Activated T-helper 1 cell treated with anti-CD3 and anti-CD28 coated beads, Interleukin-12 subunit alpha, Interleukin-12 subunit beta, Interleukin-2, Interleukin-4 antibody, amounts not matched to agents 30 ng/mL and 10 ng/mL and 1 ng/mL, durations not matched to agents 14 hours and 24 hours and 36 hours (primary cell): ENCODE results near the gene MAMSTR. TPM values are rescaled to one million over a fixed set of nuclear protein-coding genes. Genes with fewer than 3 reads are reported as not detected.
A peak's percentile ranks its signal among the peaks of the same experiment; 100 is the strongest.
"Not testable (repeated sequence)": the region's sequence is repeated elsewhere in the genome, so short reads cannot be mapped to it uniquely, and the experiment has no call there.

ENCODE experiments used
- DNase-seq: peaks from one replicate; pipeline ENCODE4 v3.0.0; 2021; ENCODE audit warnings: low spot score
- H3K27ac Mint-ChIP-seq: one replicate; pipeline ENCODE4 v1.8.0; 2021; ENCODE audit warnings: mild to moderate bottlenecking, mixed read lengths
- H3K27me3 Mint-ChIP-seq: one replicate; pipeline ENCODE4 v1.8.0; 2022; ENCODE audit warnings: mild to moderate bottlenecking, moderate library complexity, mixed read lengths; ENCODE audit not compliant: insufficient read depth
- H3K36me3 Mint-ChIP-seq: one replicate; pipeline ENCODE4 v1.8.0; 2021; ENCODE audit warnings: low read depth, mixed read lengths
- H3K4me1 Mint-ChIP-seq: one replicate; pipeline ENCODE4 v1.8.0; 2021; ENCODE audit warnings: low read depth, mixed read lengths
- H3K4me3 Mint-ChIP-seq: one replicate; pipeline ENCODE4 v1.8.0; 2021; ENCODE audit warnings: mild to moderate bottlenecking, moderate library complexity, mixed read lengths
- H3K9me3 Mint-ChIP-seq: one replicate; pipeline ENCODE4 v1.8.0; 2021; ENCODE audit warnings: mixed read lengths
- intact Hi-C: fragments of 100-400 bp; cut with micrococcal nuclease; formaldehyde crosslinking; loops from one replicate; pipeline ENCODE4 v1.15.1; 2024
- total RNA-seq: library from RNA; stranded (reverse); gene quantifications from 2 replicates; pipeline ENCODE4 v1.2.3, GENCODE V29; 2022

MAMSTR gene
- total RNA-seq, 1 donor from 2014 or later = 1.7 TPM

- Mint-ChIP-seq H3K4me3 (no peak overlapping the region), H3K36me3 (no peaks in the 10 kb centered on the region), H3K4me1 (no peaks in the 10 kb centered on the region), H3K9me3 (no peaks in the 10 kb centered on the region), H3K27me3 (no peaks in the 10 kb centered on the region), H3K27ac (no peak overlapping the region)
- intact Hi-C loops = no loop called here
- no peak for DNase-seq
Observed at GRCh38 chr19:48685583-48685982, 33.9 kb downstream of the MAMSTR start.

- Mint-ChIP-seq H3K27ac (no peak overlapping the region), H3K36me3 (no peaks in the 10 kb centered on the region), H3K9me3 (no peaks in the 10 kb centered on the region), H3K4me3 (no peak overlapping the region), H3K27me3 (no peaks in the 10 kb centered on the region), H3K4me1 (no peaks in the 10 kb centered on the region)
- DNase-seq = no peak
- intact Hi-C loops = no loop called here
Observed at GRCh38 chr19:48683349-48683748, 36.2 kb downstream of the MAMSTR start.

- no peaks in the 10 kb centered on the region for H3K9me3 Mint-ChIP-seq
- intact Hi-C loops = no loop called here
- peaks cover 2% of the 10 kb centered on the region for H3K27me3 Mint-ChIP-seq
- no peak overlapping the region for H3K27ac Mint-ChIP-seq
- DNase-seq = no peak
- no peaks in the 10 kb centered on the region for H3K36me3 Mint-ChIP-seq
- H3K4me3 Mint-ChIP-seq = no peak overlapping the region
- H3K4me1 Mint-ChIP-seq = no peaks in the 10 kb centered on the region
Observed at GRCh38 chr19:48681127-48681470, 38.4 kb downstream of the MAMSTR start.

- H3K9me3 Mint-ChIP-seq = no peaks in the 10 kb centered on the region
- H3K27ac Mint-ChIP-seq = no peak overlapping the region
- no peaks in the 10 kb centered on the region for H3K36me3 Mint-ChIP-seq
- H3K4me1 Mint-ChIP-seq = peaks cover 1% of the 10 kb centered on the region
- no peak for DNase-seq
- intact Hi-C loops = no loop called here
- no peak overlapping the region for H3K4me3 Mint-ChIP-seq
- peaks cover 2% of the 10 kb centered on the region for H3K27me3 Mint-ChIP-seq
Observed at GRCh38 chr19:48680436-48681126, 38.9 kb downstream of the MAMSTR start.

- H3K9me3 Mint-ChIP-seq, H3K36me3 Mint-ChIP-seq, H3K27ac Mint-ChIP-seq, intact Hi-C loops, DNase-seq, H3K4me1 Mint-ChIP-seq, H3K4me3 Mint-ChIP-seq, H3K27me3 Mint-ChIP-seq: not testable (repeated sequence)
Observed at GRCh38 chr19:48680006-48680405, 39.5 kb downstream of the MAMSTR start.

GRCh38 chr19:48678201-48678600 is 41.3 kb downstream of the MAMSTR start:
- H3K4me3 Mint-ChIP-seq = no peak overlapping the region
- H3K4me1 Mint-ChIP-seq = peaks cover 8% of the 10 kb centered on the region
- intact Hi-C loops = no loop called here
- H3K36me3 Mint-ChIP-seq = no peaks in the 10 kb centered on the region
- no peaks in the 10 kb centered on the region for H3K9me3 Mint-ChIP-seq
- DNase-seq = no peak
- H3K27ac Mint-ChIP-seq = no peak overlapping the region
- peaks cover 4% of the 10 kb centered on the region for H3K27me3 Mint-ChIP-seq

GRCh38 chr19:48676887-48677286 is 42.6 kb downstream of the MAMSTR start:
- peaks cover 4% of the 10 kb centered on the region for H3K27me3 Mint-ChIP-seq
- intact Hi-C loops = no loop called here
- no peak overlapping the region for H3K4me3 Mint-ChIP-seq
- no peaks in the 10 kb centered on the region for H3K36me3 Mint-ChIP-seq
- H3K4me1 Mint-ChIP-seq = peaks cover 8% of the 10 kb centered on the region
- no peak for DNase-seq
- H3K27ac Mint-ChIP-seq = no peak overlapping the region
- no peaks in the 10 kb centered on the region for H3K9me3 Mint-ChIP-seq

- Mint-ChIP-seq H3K36me3 (no peaks in the 10 kb centered on the region), H3K27me3 (peaks cover 4% of the 10 kb centered on the region), H3K4me1 (peaks cover 8% of the 10 kb centered on the region), H3K9me3 (no peaks in the 10 kb centered on the region), H3K27ac (no peak overlapping the region), H3K4me3 (no peak overlapping the region)
- intact Hi-C loops = no loop called here
- DNase-seq = no peak
Observed at GRCh38 chr19:48676487-48676886, 43.0 kb downstream of the MAMSTR start.

GRCh38 chr19:48674921-48675824 is 44.4 kb downstream of the MAMSTR start:
- H3K27me3 Mint-ChIP-seq = peaks cover 4% of the 10 kb centered on the region
- DNase-seq = peak; percentile 69
- no peak overlapping the region for H3K4me3 Mint-ChIP-seq
- no peaks in the 10 kb centered on the region for H3K9me3 Mint-ChIP-seq
- H3K27ac Mint-ChIP-seq = no peak overlapping the region
- H3K36me3 Mint-ChIP-seq = no peaks in the 10 kb centered on the region
- intact Hi-C loops = loop anchor here (1.0 to 2.0 kb wide), 3 partner anchors 14 to 64 kb away; partner anchors contain the start of gene CA11
- peaks cover 8% of the 10 kb centered on the region for H3K4me1 Mint-ChIP-seq

GRCh38 chr19:48674216-48674809 is 45.2 kb downstream of the MAMSTR start:
- Mint-ChIP-seq H3K9me3 (no peaks in the 10 kb centered on the region), H3K27me3 (peaks cover 4% of the 10 kb centered on the region), H3K4me1 (peaks cover 8% of the 10 kb centered on the region), H3K4me3 (no peak overlapping the region), H3K27ac (no peak overlapping the region), H3K36me3 (no peaks in the 10 kb centered on the region)
- DNase-seq = no peak
- intact Hi-C loops = loop anchor here (2.0 kb wide), 1 partner anchor 64 kb away; no protein-coding TSS in a partner anchor

GRCh38 chr19:48673436-48674100 is 46.0 kb downstream of the MAMSTR start:
- no peak overlapping the region for H3K27ac Mint-ChIP-seq
- no peaks in the 10 kb centered on the region for H3K36me3 Mint-ChIP-seq
- peaks cover 4% of the 10 kb centered on the region for H3K27me3 Mint-ChIP-seq
- peaks cover 8% of the 10 kb centered on the region for H3K4me1 Mint-ChIP-seq
- DNase-seq = no peak
- H3K4me3 Mint-ChIP-seq = no peak overlapping the region
- intact Hi-C loops = loop anchor here (2.0 kb wide), 1 partner anchor 65 kb away; no protein-coding TSS in a partner anchor
- no peaks in the 10 kb centered on the region for H3K9me3 Mint-ChIP-seq

- Mint-ChIP-seq H3K9me3 (no peaks in the 10 kb centered on the region), H3K27me3 (peaks cover 4% of the 10 kb centered on the region), H3K4me3 (no peak within 1 kb of the TSS), H3K4me1 (peaks cover 8% of the 10 kb centered on the region), H3K36me3 (no peaks in the 10 kb centered on the region), H3K27ac (no peak within 1 kb of the TSS)
- intact Hi-C loops = no loop called here
- no peak for DNase-seq
Observed at GRCh38 chr19:48672994-48673393, 46.5 kb downstream of the MAMSTR start, which contains the start of gene NTN5. Gene NTN5 (minus strand): TSS chr19:48673017. CDS start chr19:48670986, 2,031 bp downstream.
